Measurements from ENCODE around the gene KIF23. TPM values are rescaled to one million over a fixed set of nuclear protein-coding genes. Genes with fewer than 3 reads are reported as not detected.
A peak's percentile ranks its signal among the peaks of the same experiment; 100 is the strongest.

The KIF23 gene
- total RNA-seq, result 1 to 10 TPM in 1 of 5 donors, under 1 TPM in 4; 0.36 to 2.2 (median 0.76) TPM
- 0.81 TPM for total RNA-seq (2013)
- 0.14 to 10.6 (median 0.84) reads per million in 29 experiments for total RNA-seq

- peak; percentile 98 to 99 (median 98) for ATAC-seq (replicated peaks in 1 of 4)
- H3K27ac ChIP-seq (ENCODE audit: low read length), result no peak within 1 kb of the TSS
- no peaks in the 10 kb centered on the region for H3K36me3 ChIP-seq (ENCODE audit: control insufficient read depth in 2 of 2, extremely low read depth in 1 of 2, insufficient read depth in 1 of 2, low read length in 1 of 2)
- H3K27me3 ChIP-seq (replicated peaks in 1 of 2; ENCODE audit: control insufficient read depth in 2 of 2, extremely low read depth in 1 of 2, insufficient read depth in 2 of 2, low read length in 1 of 2), result peaks cover 0 to 18% of the 10 kb centered on the region in 2 experiments
- H3K27ac Mint-ChIP-seq, result peak within 1 kb of the TSS in 1 of 2 donors; percentile 20
- H3K4me1 ChIP-seq (ENCODE audit: control insufficient read depth in 1 of 2, extremely low read depth in 1 of 2, insufficient read depth in 2 of 2, low read length in 2 of 2), result peaks cover 0 to 12% of the 10 kb centered on the region in 2 experiments
- 0% methylated on average over 71 of the region's 78 CpGs for whole genome bisulfite sequencing (ENCODE audit: insufficient coverage)
- no peaks in the 10 kb centered on the region for H3K9me3 Mint-ChIP-seq
- H3K27me3 Mint-ChIP-seq, result peaks cover 9 to 12% of the 10 kb centered on the region in 2 donors
- H3K4me3 Mint-ChIP-seq, result peak within 1 kb of the TSS; percentile 75 to 85 (median 81)
- POLR2A ChIA-PET, result interaction anchor here in 1 of 2 donors (0.7 to 2.7 kb wide), 3 partner anchors 39 to 55 kb away, joined by 3 to 9 read pairs (median 3); partner anchors contain the start of gene RPLP1
- CTCF ChIA-PET, result interaction anchor here in 1 of 2 donors (0.8 to 2.7 kb wide), 2 partner anchors 49 to 54 kb away, joined by 4 to 8 read pairs; no protein-coding TSS in a partner anchor
- peaks cover 6 to 26% (median 10%) of the 10 kb centered on the region in 3 donors for H3K4me1 Mint-ChIP-seq
- H3K36me3 Mint-ChIP-seq, result no peaks in the 10 kb centered on the region
- no peaks in the 10 kb centered on the region for H3K9me3 ChIP-seq
- peak; percentile 84 to 97 (median 92) for DNase-seq
- peak within 1 kb of the TSS; percentile 69 to 80 for H3K4me3 ChIP-seq (ENCODE audit: control insufficient read depth in 1 of 2, extremely low read depth in 1 of 2, low read length in 1 of 2)
These were observed at the start of gene KIF23 for GRCh38 chr15:69413822-69414700. KIF23 (plus strand) TSS chr15:69414349; CDS start chr15:69414466, 117 bp downstream.

GRCh38 chr15:69367236-69367635 is 46.9 kb upstream of the KIF23 start:
- ATAC-seq (replicated peaks in 1 of 4), result no peak
- 60% methylated on average over 1 of the region's 3 CpGs for WGBS (ENCODE audit: insufficient coverage)
- Mint-ChIP-seq H3K9me3 (no peaks in the 10 kb centered on the region), H3K4me1 (no peaks in the 10 kb centered on the region), H3K27ac (no peak overlapping the region), H3K36me3 (no peaks in the 10 kb centered on the region), H3K27me3 (peaks cover 5 to 6% of the 10 kb centered on the region in 2 donors), H3K4me3 (no peak overlapping the region)
- no peaks in the 10 kb centered on the region for H3K4me1 ChIP-seq (ENCODE audit: control insufficient read depth in 1 of 2, extremely low read depth in 1 of 2, insufficient read depth in 2 of 2, low read length in 2 of 2)
- no peaks in the 10 kb centered on the region for H3K9me3 ChIP-seq
- no peak overlapping the region for H3K27ac ChIP-seq (ENCODE audit: low read length)
- H3K36me3 ChIP-seq (ENCODE audit: control insufficient read depth in 2 of 2, extremely low read depth in 1 of 2, insufficient read depth in 1 of 2, low read length in 1 of 2), result no peaks in the 10 kb centered on the region
- peaks cover 0 to 7% of the 10 kb centered on the region in 2 experiments for H3K27me3 ChIP-seq (replicated peaks in 1 of 2; ENCODE audit: control insufficient read depth in 2 of 2, extremely low read depth in 1 of 2, insufficient read depth in 2 of 2, low read length in 1 of 2)
- DNase-seq, result no peak
- POLR2A ChIA-PET, result no interaction called here
- no peak overlapping the region for H3K4me3 ChIP-seq (ENCODE audit: control insufficient read depth in 1 of 2, extremely low read depth in 1 of 2, low read length in 1 of 2)
- CTCF ChIA-PET, result no interaction called here

GRCh38 chr15:69369631-69370030 is 44.5 kb upstream of the KIF23 start:
- Mint-ChIP-seq H3K4me1 (no peaks in the 10 kb centered on the region), H3K4me3 (no peak overlapping the region), H3K36me3 (no peaks in the 10 kb centered on the region), H3K9me3 (peaks cover 0 to 6% (median 3%) of the 10 kb centered on the region in 3 donors), H3K27ac (no peak overlapping the region), H3K27me3 (peaks cover 9 to 14% of the 10 kb centered on the region in 2 donors)
- CTCF ChIA-PET, result no interaction called here
- ATAC-seq (replicated peaks in 1 of 4) (no peak), DNase-seq (no peak)
- no peaks in the 10 kb centered on the region for H3K4me1 ChIP-seq (ENCODE audit: control insufficient read depth in 1 of 2, extremely low read depth in 1 of 2, insufficient read depth in 2 of 2, low read length in 2 of 2)
- no peak overlapping the region for H3K4me3 ChIP-seq (ENCODE audit: control insufficient read depth in 1 of 2, extremely low read depth in 1 of 2, low read length in 1 of 2)
- peaks cover 0 to 9% of the 10 kb centered on the region in 2 experiments for H3K27me3 ChIP-seq (replicated peaks in 1 of 2; ENCODE audit: control insufficient read depth in 2 of 2, extremely low read depth in 1 of 2, insufficient read depth in 2 of 2, low read length in 1 of 2)
- 83% methylated on average over 1 of the region's 2 CpGs for WGBS (ENCODE audit: insufficient coverage)
- H3K36me3 ChIP-seq (ENCODE audit: control insufficient read depth in 2 of 2, extremely low read depth in 1 of 2, insufficient read depth in 1 of 2, low read length in 1 of 2), result no peaks in the 10 kb centered on the region
- H3K9me3 ChIP-seq, result no peaks in the 10 kb centered on the region
- POLR2A ChIA-PET, result no interaction called here
- H3K27ac ChIP-seq (ENCODE audit: low read length), result no peak overlapping the region

DNA sequence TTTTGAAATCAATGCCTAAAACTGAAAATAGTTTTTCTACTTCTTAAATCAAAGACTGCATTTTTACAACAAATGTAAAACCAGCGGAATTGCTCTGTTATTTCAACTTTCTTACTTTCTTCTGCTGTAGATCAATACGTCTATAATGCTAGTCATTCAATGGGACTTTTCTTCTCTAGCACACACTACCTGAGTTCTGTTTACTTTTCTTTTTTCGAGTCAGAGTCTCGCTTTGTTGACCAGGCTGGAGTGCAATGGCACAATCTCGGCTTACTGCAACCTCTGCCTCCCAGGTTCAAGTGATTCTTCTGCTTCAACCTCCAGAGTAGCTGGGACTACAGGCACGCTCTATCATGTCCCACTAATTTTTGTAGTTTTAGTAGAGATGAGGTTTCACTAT is 40.7 kb upstream of the KIF23 start:
- no peaks in the 10 kb centered on the region for H3K9me3 ChIP-seq
- no peak overlapping the region for H3K4me3 ChIP-seq (ENCODE audit: control insufficient read depth in 1 of 2, extremely low read depth in 1 of 2, low read length in 1 of 2)
- ChIA-PET CTCF (no interaction called here), POLR2A (no interaction called here)
- no peak overlapping the region for H3K27ac Mint-ChIP-seq
- no peak for DNase-seq
- H3K27me3 ChIP-seq (replicated peaks in 1 of 2; ENCODE audit: control insufficient read depth in 2 of 2, extremely low read depth in 1 of 2, insufficient read depth in 2 of 2, low read length in 1 of 2), result peaks cover 0 to 15% of the 10 kb centered on the region in 2 experiments
- no peaks in the 10 kb centered on the region for H3K36me3 Mint-ChIP-seq
- H3K4me3 Mint-ChIP-seq, result no peak overlapping the region
- no peaks in the 10 kb centered on the region for H3K36me3 ChIP-seq (ENCODE audit: control insufficient read depth in 2 of 2, extremely low read depth in 1 of 2, insufficient read depth in 1 of 2, low read length in 1 of 2)
- H3K9me3 Mint-ChIP-seq, result peaks cover 0 to 6% (median 3%) of the 10 kb centered on the region in 3 donors
- H3K4me1 Mint-ChIP-seq, result no peaks in the 10 kb centered on the region
- ATAC-seq (replicated peaks in 1 of 4), result no peak
- 89% methylated on average over 5 of the region's 6 CpGs for whole genome bisulfite sequencing (ENCODE audit: insufficient coverage)
- H3K4me1 ChIP-seq (ENCODE audit: control insufficient read depth in 1 of 2, extremely low read depth in 1 of 2, insufficient read depth in 2 of 2, low read length in 2 of 2), result no peaks in the 10 kb centered on the region
- peaks cover 11 to 17% of the 10 kb centered on the region in 2 donors for H3K27me3 Mint-ChIP-seq
- H3K27ac ChIP-seq (ENCODE audit: low read length), result no peak overlapping the region

GRCh38 chr15:69375151-69375790 is 38.9 kb upstream of the KIF23 start:
- no peak for DNase-seq
- no peaks in the 10 kb centered on the region for H3K36me3 Mint-ChIP-seq
- peaks cover 15 to 17% of the 10 kb centered on the region in 2 donors for H3K27me3 Mint-ChIP-seq
- H3K4me3 ChIP-seq (ENCODE audit: control insufficient read depth in 1 of 2, extremely low read depth in 1 of 2, low read length in 1 of 2), result no peak overlapping the region
- no peak overlapping the region for H3K27ac ChIP-seq (ENCODE audit: low read length)
- WGBS (ENCODE audit: insufficient coverage), result 86% methylated on average over 6 of the region's 8 CpGs
- H3K9me3 Mint-ChIP-seq, result peaks cover 0 to 6% (median 3%) of the 10 kb centered on the region in 3 donors
- no peaks in the 10 kb centered on the region for H3K4me1 ChIP-seq (ENCODE audit: control insufficient read depth in 1 of 2, extremely low read depth in 1 of 2, insufficient read depth in 2 of 2, low read length in 2 of 2)
- H3K4me1 Mint-ChIP-seq, result no peaks in the 10 kb centered on the region
- H3K9me3 ChIP-seq, result no peaks in the 10 kb centered on the region
- H3K4me3 Mint-ChIP-seq, result no peak overlapping the region
- H3K36me3 ChIP-seq (ENCODE audit: control insufficient read depth in 2 of 2, extremely low read depth in 1 of 2, insufficient read depth in 1 of 2, low read length in 1 of 2), result no peaks in the 10 kb centered on the region
- no peak for ATAC-seq (replicated peaks in 1 of 4)
- H3K27ac Mint-ChIP-seq, result no peak overlapping the region
- ChIA-PET POLR2A (no interaction called here), CTCF (no interaction called here)
- H3K27me3 ChIP-seq (replicated peaks in 1 of 2; ENCODE audit: control insufficient read depth in 2 of 2, extremely low read depth in 1 of 2, insufficient read depth in 2 of 2, low read length in 1 of 2), result peaks cover 0 to 20% of the 10 kb centered on the region in 2 experiments

- no peaks in the 10 kb centered on the region for H3K4me1 ChIP-seq (ENCODE audit: control insufficient read depth in 1 of 2, extremely low read depth in 1 of 2, insufficient read depth in 2 of 2, low read length in 2 of 2)
- Mint-ChIP-seq H3K4me1 (no peaks in the 10 kb centered on the region), H3K27ac (no peak overlapping the region), H3K27me3 (peaks cover 15 to 20% of the 10 kb centered on the region in 2 donors), H3K4me3 (no peak overlapping the region), H3K36me3 (no peaks in the 10 kb centered on the region), H3K9me3 (peaks cover 0 to 6% (median 3%) of the 10 kb centered on the region in 3 donors)
- no peaks in the 10 kb centered on the region for H3K9me3 ChIP-seq
- CTCF ChIA-PET, result interaction anchor here in 1 of 2 donors (0.7 kb wide), 1 partner anchor 1345 kb away, joined by 7 read pairs; no protein-coding TSS in a partner anchor
- POLR2A ChIA-PET, result no interaction called here
- no peak for DNase-seq
- H3K36me3 ChIP-seq (ENCODE audit: control insufficient read depth in 2 of 2, extremely low read depth in 1 of 2, insufficient read depth in 1 of 2, low read length in 1 of 2), result no peaks in the 10 kb centered on the region
- 76% methylated on average over 6 of the region's 8 CpGs for WGBS (ENCODE audit: insufficient coverage)
- H3K4me3 ChIP-seq (ENCODE audit: control insufficient read depth in 1 of 2, extremely low read depth in 1 of 2, low read length in 1 of 2), result no peak overlapping the region
- ATAC-seq (replicated peaks in 1 of 4), result no peak
- peaks cover 0 to 18% of the 10 kb centered on the region in 2 experiments for H3K27me3 ChIP-seq (replicated peaks in 1 of 2; ENCODE audit: control insufficient read depth in 2 of 2, extremely low read depth in 1 of 2, insufficient read depth in 2 of 2, low read length in 1 of 2)
- no peak overlapping the region for H3K27ac ChIP-seq (ENCODE audit: low read length)
These were observed 36.8 kb upstream of the KIF23 start for GRCh38 chr15:69377216-69377970.
